PC-3 (cell line): ENCODE results near the gene TIAM1. TPM values are rescaled to one million over a fixed set of nuclear protein-coding genes. Genes with fewer than 3 reads are reported as not detected.

ENCODE experiments used
- ATAC-seq: fragments of 200-7000 bp; cut with Tn5 transposase; 2 replicates; pipeline ENCODE4 v1.9.1; 2020; ENCODE audit warnings: mild to moderate bottlenecking, moderate library complexity
- BruUV-seq: library from RNA; stranded (reverse); fragments of 400-500 nt; replicated peaks from 2 replicates; lab custom pipeline; 2021; lab: Mats Ljungman, UMichigan
- CTCF ChIA-PET: fragments of 300-600 bp; sonication (Branson Sonifier 250); formaldehyde crosslinking; loops from one replicate; lab custom pipeline; 2022; ENCODE audit warnings: antibody characterized with exemption; lab: Charles Lee
- POLR2A ChIA-PET: fragments of 300-600 bp; sonication (Branson Sonifier 250); formaldehyde crosslinking; loops from one replicate; lab custom pipeline; 2022; ENCODE audit warnings: antibody characterized with exemption; ENCODE audit not compliant: unreplicated experiment; lab: Charles Lee
- DNase-seq: peaks from one replicate; pipeline ENCODE4 v3.0.0-alpha.2; 2015
- H2AFZ ChIP-seq: fragments of 300-600 bp; sonication (generic); 2 replicates; pipeline ENCODE4 v1.6.0; 2016; ENCODE audit warnings: antibody characterized with exemption, low read length
- H3F3A ChIP-seq: fragments of 300-600 bp; sonication (generic); one replicate; pipeline ENCODE4 v1.6.0; 2017; ENCODE audit warnings: antibody characterized with exemption, low read length, control low read depth, mild to moderate bottlenecking; ENCODE audit not compliant: unreplicated experiment
- H3K27ac ChIP-seq: fragments of 300-600 bp; sonication (generic); 2 replicates; pipeline ENCODE4 v1.5.1; 2016; ENCODE audit warnings: mild to moderate bottlenecking, low read length
- H3K27me3 ChIP-seq: fragments of 300-600 bp; sonication (generic); 2 replicates; pipeline ENCODE4 v1.6.1; 2016; ENCODE audit warnings: low read length, mixed read lengths
- H3K36me3 ChIP-seq: fragments of 300-600 bp; sonication (generic); 2 replicates; pipeline ENCODE4 v1.6.1; 2016; ENCODE audit warnings: low read depth, mixed run types, low read length, mixed read lengths
- H3K4me1 ChIP-seq: fragments of 300-600 bp; sonication (generic); 2 replicates; pipeline ENCODE4 v1.5.1; 2016; ENCODE audit warnings: low read length; ENCODE audit not compliant: insufficient read depth
- H3K4me2 ChIP-seq: fragments of 300-600 bp; sonication (generic); 2 replicates; pipeline ENCODE4 v1.6.0; 2016; ENCODE audit warnings: low read length
- H3K4me3 ChIP-seq: fragments of 300-600 bp; sonication (generic); 2 replicates; pipeline ENCODE4 v1.5.1; 2016; ENCODE audit warnings: mild to moderate bottlenecking, low read length, mixed read lengths
- H3K79me2 ChIP-seq: fragments of 300-600 bp; sonication (generic); 2 replicates; pipeline ENCODE4 v1.6.1; 2017; ENCODE audit warnings: low read length, mixed read lengths
- H3K9ac ChIP-seq: fragments of 300-600 bp; sonication (generic); 2 replicates; pipeline ENCODE4 v1.6.0; 2016; ENCODE audit warnings: mild to moderate bottlenecking, low read length
- H3K9me2 ChIP-seq: fragments of 300-600 bp; sonication (generic); replicated peaks from 2 replicates; pipeline ENCODE4 v1.6.1; 2016; ENCODE audit warnings: mixed run types, low read length, mixed read lengths
- H3K9me3 ChIP-seq: fragments of 300-600 bp; sonication (generic); 2 replicates; pipeline ENCODE4 v1.6.1; 2016; ENCODE audit warnings: low read length, mixed read lengths
- H4K20me1 ChIP-seq: fragments of 300-600 bp; sonication (generic); 2 replicates; pipeline ENCODE4 v1.6.1; 2016; ENCODE audit warnings: low read length, mixed read lengths
- EZH2 ChIP-seq: fragments of 300-600 bp; sonication (generic); IDR thresholded peaks from one replicate; pipeline ENCODE4 v1.6.1; 2017; ENCODE audit warnings: antibody characterized with exemption, mild to moderate bottlenecking, low read length; ENCODE audit not compliant: unreplicated experiment
- EZH2phosphoT487 ChIP-seq: fragments of 300-600 bp; sonication (generic); IDR thresholded peaks from 2 replicates; pipeline ENCODE4 v1.6.1; 2018; ENCODE audit warnings: mild to moderate bottlenecking, antibody characterized with exemption, low read length, borderline replicate concordance
- intact Hi-C: fragments of 100-400 bp; cut with micrococcal nuclease; formaldehyde crosslinking; loops from 2 replicates; pipeline ENCODE4 v1.9.0; 2023
- total RNA-seq: library from RNA; depleted of rRNA; stranded (reverse); fragments of >200 nt; gene quantifications from 2 replicates; pipeline ENCODE4 v1.2.3, GENCODE V29; 2014
- TF ChIP-seq, protein P1 (sequence below): fragments of 300-600 bp; sonication (generic); conservative IDR thresholded peaks from 2 replicates; pipeline ENCODE4 v1.5.1; 2017; ENCODE audit warnings: antibody characterized with exemption, low read depth, mild to moderate bottlenecking, low read length

The TIAM1 gene
- total RNA-seq, 1 experiment from 2014 or later = 19.1 TPM

- Histone ChIP-seq H3K9me3 (no peaks in the 10 kb centered on the region), H3K79me2 (no peaks in the 10 kb centered on the region), H3F3A (no peaks in the 10 kb centered on the region), H3K4me1 (peaks cover 23% of the 10 kb centered on the region), H3K36me3 (no peaks in the 10 kb centered on the region), H3K4me2 (no peak overlapping the region), H3K27me3 (no peaks in the 10 kb centered on the region), H3K4me3 (no peak overlapping the region), H3K27ac (no peak overlapping the region), H3K9me2 (no peaks in the 10 kb centered on the region), H2AFZ (no peak overlapping the region), H3K9ac (no peak overlapping the region), H4K20me1 (no peaks in the 10 kb centered on the region)
- CTCF ChIA-PET = interaction anchor here (0.6 kb wide), 1 partner anchor 15 kb away, joined by 6 read pairs; no protein-coding TSS in a partner anchor
- TF ChIP-seq EZH2phosphoT487 (no peak), EZH2 (no peak)
- TF ChIP-seq, protein P1, sequence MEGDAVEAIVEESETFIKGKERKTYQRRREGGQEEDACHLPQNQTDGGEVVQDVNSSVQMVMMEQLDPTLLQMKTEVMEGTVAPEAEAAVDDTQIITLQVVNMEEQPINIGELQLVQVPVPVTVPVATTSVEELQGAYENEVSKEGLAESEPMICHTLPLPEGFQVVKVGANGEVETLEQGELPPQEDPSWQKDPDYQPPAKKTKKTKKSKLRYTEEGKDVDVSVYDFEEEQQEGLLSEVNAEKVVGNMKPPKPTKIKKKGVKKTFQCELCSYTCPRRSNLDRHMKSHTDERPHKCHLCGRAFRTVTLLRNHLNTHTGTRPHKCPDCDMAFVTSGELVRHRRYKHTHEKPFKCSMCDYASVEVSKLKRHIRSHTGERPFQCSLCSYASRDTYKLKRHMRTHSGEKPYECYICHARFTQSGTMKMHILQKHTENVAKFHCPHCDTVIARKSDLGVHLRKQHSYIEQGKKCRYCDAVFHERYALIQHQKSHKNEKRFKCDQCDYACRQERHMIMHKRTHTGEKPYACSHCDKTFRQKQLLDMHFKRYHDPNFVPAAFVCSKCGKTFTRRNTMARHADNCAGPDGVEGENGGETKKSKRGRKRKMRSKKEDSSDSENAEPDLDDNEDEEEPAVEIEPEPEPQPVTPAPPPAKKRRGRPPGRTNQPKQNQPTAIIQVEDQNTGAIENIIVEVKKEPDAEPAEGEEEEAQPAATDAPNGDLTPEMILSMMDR = no peak
- no TSS peak for BruUV-seq
- intact Hi-C loops = no loop called here
- POLR2A ChIA-PET = no interaction called here
- DNase-seq (no peak), ATAC-seq (no peak)
These were observed 147.3 kb downstream of the TIAM1 start for GRCh38 chr21:31196724-31197123.

DNA sequence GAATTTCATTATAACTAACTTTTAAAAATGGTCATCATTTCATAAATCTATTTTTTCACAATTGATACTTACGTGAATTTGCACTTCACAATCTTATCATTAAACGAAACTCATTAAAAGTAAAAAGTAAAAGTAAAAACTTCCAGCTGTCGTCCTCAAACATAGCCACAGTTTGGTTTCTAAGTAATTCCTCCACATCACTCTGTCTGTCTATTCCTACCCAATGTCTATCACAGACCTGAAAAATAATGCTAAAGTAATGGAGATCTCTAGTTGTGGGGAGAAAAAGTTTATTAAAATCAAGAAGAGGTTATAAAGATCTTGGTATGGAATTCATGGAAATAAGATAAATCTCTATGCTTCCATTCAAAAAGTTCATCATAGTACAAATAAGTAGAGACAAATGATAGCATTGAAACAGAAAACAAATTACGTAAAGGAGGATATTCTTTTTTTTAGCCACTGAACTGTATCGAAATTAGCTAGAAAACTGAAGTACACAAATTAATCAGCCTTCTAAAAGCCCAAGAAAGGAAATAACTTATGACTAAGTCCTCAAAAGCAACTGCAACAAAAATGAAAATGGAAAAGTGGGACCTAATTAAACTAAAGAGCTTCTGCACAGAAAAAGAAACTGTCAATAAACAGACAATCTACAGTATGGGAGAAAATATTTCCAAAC is 148.6 kb downstream of the TIAM1 start:
- no peak overlapping the region for H3K9ac ChIP-seq
- H3K79me2 ChIP-seq = no peaks in the 10 kb centered on the region
- ATAC-seq = no peak
- BruUV-seq = no TSS peak
- H3K4me1 ChIP-seq = peaks cover 23% of the 10 kb centered on the region
- no peak overlapping the region for H2AFZ ChIP-seq
- H3K36me3 ChIP-seq = no peaks in the 10 kb centered on the region
- no peaks in the 10 kb centered on the region for H3K9me3 ChIP-seq
- TF ChIP-seq, protein P1 = no peak
- TF ChIP-seq EZH2 (no peak), EZH2phosphoT487 (no peak)
- H3K27ac ChIP-seq = no peak overlapping the region
- H4K20me1 ChIP-seq = no peaks in the 10 kb centered on the region
- POLR2A ChIA-PET = no interaction called here
- H3K4me2 ChIP-seq = no peak overlapping the region
- H3F3A ChIP-seq = no peaks in the 10 kb centered on the region
- H3K27me3 ChIP-seq = no peaks in the 10 kb centered on the region
- H3K4me3 ChIP-seq = no peak overlapping the region
- H3K9me2 ChIP-seq = no peaks in the 10 kb centered on the region
- CTCF ChIA-PET = interaction anchor here (0.6 to 1.1 kb wide), 5 partner anchors 29 to 1197 kb away, joined by 3 to 7 read pairs (median 3); no protein-coding TSS in a partner anchor
- DNase-seq = no peak
- intact Hi-C loops = no loop called here
